Amniotic epithelial cell (primary cell): Measurements from ENCODE around the gene FAH.

Source experiments
- DNase-seq: peaks from one replicate; pipeline ENCODE4 v3.0.0-alpha.2; 2010; ENCODE audit warnings: low read depth

Gene FAH

GRCh38 chr15:80174017-80174746 is 21.4 kb downstream of the FAH start:
- DNase-seq: peak; percentile 81

DNA sequence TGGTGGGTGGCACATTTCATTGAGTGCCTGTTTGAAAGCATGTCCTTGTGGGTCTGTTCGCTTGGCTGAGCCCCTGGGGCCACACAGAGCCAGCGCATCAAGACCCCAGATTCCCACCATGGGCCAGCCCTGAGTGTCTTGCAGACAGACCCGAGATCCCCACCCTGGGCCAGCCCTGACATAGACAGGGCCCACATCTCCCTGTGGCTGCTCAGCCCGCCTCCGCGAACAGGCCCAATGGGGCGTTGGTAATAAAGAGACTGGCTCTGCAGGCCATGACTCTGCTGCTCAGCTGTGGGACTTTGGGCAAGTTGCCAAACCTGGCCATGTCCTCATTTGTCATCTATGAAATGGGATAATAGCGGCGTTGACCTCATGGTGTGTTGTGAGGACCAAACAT is 22.6 kb downstream of the FAH start:
- no peak for DNase-seq

- DNase-seq: no peak
These were observed 23.6 kb downstream of the FAH start for GRCh38 chr15:80176443-80176842.

DNA sequence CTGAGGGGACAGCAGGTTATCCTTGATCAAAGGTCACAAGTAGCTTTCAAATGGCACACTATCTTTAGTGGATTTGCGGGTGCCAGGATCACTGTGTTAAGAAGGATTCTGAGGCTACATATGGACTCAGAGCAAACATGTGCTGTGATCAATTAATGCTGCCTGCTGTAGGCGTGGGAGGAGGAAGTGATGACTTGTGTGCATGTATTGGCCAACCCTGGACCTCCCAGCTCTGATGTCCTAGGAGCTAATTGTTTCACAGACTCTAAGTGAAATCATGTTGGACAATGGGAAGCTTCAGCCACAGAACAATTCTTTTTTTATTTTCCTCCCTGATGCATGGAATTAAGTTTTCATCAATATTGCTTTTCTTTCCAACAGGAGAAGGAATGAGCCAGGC is 24.4 kb downstream of the FAH start:
- DNase-seq: peak; percentile 53

- peak; percentile 92 for DNase-seq
These were observed 26.4 kb downstream of the FAH start for GRCh38 chr15:80179025-80179759.

GRCh38 chr15:80179935-80180334 is 27.1 kb downstream of the FAH start:
- no peak for DNase-seq

GRCh38 chr15:80180468-80180867 is 27.7 kb downstream of the FAH start:
- no peak for DNase-seq

DNA sequence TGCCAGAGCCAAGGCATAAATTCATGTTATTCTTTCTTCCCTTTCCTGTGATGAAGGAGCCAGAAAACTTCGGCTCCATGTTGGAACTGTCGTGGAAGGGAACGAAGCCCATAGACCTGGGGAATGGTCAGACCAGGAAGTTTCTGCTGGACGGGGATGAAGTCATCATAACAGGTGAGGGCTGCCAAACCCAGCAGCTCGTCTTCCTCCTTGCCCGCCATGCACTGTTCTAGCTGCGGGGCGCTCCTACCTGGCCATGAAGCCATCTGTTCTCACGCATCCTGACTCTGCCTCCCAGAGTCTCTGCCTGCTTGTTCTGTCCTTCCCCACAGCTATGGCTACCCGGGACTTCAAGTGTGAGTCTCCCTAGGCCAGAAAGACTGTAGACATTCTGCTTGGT is 28.2 kb downstream of the FAH start:
- no peak for DNase-seq

DNA sequence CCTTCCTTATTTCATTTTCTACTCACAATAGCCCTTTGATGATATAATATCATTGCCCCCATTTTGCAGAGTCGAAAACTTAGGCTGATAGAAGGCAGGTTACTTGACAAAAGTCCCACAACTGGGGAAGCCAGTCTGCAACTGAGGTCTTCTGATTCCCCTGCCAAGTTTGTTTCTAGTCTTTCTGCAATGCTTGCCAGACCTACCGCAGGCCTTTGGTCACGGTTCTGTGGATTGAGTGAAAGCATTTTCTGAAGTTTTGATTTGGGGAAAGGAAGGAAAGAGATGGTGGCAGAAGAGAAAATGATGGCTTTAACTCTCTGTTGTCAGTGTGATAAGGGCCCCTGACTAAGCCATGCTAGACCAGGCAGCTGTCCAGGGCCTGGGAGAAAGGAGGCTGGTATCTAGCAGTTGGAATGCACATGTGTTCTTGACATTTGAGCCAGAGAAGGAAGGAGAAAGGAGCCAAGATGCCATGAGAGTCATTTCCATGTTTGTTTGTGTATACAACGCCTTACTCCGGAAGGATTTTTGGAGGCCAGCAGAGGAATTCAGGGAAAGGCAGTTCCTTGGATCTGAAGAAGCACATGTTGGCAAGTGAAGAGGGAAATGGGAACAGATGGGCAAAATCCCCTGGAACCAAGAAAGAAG is 29.9 kb downstream of the FAH start:
- peak; percentile 74 for DNase-seq

GRCh38 chr15:80183306-80183705 is 30.5 kb downstream of the FAH start:
- DNase-seq: no peak

GRCh38 chr15:80183886-80184285 is 31.1 kb downstream of the FAH start:
- no peak for DNase-seq

GRCh38 chr15:80184554-80184953 is 31.8 kb downstream of the FAH start:
- DNase-seq: no peak

- DNase-seq: no peak
These were observed 32.4 kb downstream of the FAH start for GRCh38 chr15:80185152-80185551.

DNA sequence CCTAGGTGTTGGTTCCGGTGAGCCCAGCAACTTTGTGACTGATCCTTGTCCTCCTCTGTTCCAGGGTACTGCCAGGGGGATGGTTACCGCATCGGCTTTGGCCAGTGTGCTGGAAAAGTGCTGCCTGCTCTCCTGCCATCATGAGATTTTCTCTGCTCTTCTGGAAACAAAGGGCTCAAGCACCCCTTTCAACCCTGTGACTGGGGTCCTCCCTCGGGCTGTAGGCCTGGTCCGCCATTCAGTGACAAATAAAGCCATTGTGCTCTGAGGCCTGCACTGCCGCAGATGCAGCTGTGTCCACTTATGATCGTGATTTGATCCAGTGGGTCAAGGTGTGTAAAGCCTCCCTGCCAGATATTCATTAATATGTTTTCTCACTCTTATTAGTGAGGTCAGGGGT is 33.3 kb downstream of the FAH start:
- DNase-seq: no peak

- DNase-seq: no peak
These were observed 33.8 kb downstream of the FAH start for GRCh38 chr15:80186597-80186996.

GRCh38 chr15:80188251-80188650 is 35.5 kb downstream of the FAH start:
- peak; percentile 41 for DNase-seq

DNA sequence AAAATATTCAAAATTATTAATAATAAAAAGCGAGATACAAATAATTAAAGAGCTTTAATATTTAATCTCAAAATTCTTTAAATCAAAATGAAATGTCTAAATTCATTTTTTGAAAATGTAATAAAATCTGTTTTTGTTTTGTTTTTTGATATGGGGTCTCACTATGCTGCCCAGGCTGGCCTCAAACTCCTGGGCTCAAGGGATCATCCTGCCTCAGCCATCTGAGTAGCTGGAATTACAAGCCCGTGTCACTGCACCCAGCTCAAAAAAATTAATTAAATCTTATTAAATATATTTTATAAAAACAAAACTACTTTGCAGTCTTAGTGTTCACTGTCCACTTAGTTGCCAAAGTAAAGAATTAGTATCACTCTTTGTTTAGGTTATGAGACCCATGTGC is 38.4 kb downstream of the FAH start:
- DNase-seq: no peak

GRCh38 chr15:80191897-80192595 is 39.2 kb downstream of the FAH start:
- DNase-seq: no peak

- no peak for DNase-seq
These were observed 41.4 kb downstream of the FAH start for GRCh38 chr15:80194186-80194585.

DNA sequence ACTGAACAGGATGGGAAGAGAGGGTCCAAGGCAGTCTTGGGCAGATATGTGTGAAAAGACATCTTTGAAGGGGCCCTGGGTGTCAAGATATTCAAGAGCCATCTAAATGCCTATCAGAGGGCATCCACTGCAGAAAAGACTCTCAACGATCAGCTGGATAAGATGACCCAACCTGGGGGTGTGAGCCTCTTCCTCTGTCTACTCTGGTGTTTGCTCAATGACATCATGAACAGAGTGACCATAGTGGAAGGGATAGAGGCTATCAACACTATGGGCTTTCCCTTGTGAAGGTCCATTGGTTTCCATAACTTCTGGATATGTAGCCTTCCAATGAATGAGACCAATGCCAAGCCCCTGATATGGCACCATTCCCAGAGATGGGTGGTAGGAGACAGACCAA is 42.1 kb downstream of the FAH start:
- DNase-seq: no peak

DNA sequence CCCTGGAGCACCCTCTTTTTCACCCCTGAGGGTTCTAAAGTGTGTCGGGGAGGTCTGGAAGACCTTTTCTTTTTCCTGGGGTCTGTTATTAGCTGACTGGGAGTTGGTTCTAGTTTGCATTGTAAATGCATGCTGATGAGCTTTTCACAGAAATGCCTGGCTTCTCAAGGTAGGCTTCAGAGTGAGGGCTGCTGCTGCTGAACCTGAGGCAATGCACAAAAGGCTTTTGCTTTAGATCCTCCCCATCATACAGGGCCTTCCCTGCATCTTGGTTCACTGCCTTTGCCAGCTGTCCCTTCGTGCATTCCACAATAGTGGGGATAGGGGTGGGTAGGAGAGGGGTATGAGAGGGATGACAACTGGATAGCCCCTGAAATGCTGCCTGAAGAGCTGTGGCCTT is 46.6 kb downstream of the FAH start:
- no peak for DNase-seq

DNA sequence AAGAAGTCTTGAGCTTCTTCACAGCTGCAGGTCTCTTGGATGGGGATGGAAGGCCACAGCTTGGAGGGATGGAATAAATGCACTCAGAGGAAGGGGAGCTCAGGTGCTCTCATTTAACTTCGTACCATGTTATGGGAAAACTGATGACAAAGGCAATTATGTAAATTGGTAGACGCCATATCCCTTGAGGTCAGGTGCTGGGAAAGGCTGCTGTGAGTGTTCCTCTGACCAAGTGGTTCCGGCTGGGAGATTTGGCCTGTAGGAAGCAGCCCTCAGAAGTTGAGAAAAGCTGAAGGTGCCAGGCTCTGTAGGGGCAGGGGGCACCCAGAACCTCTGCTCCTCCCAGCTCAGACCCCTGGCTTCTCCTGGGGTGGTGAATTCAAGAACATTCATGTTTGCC is 47.1 kb downstream of the FAH start:
- DNase-seq: no peak
